OCI-LY3 (cell line): ENCODE data around the gene ARID5B.

Source experiments
- H2AFZ ChIP-seq: fragments of 200-600, 300-600 bp; shearing (Covaris generic); 2 replicates; pipeline ENCODE4 v1.6.0; 2014; ENCODE audit warnings: antibody characterized with exemption, low read depth, low read length
- H3K27ac ChIP-seq: fragments of 200-600, 300-600 bp; sonication (generic); 2 replicates; pipeline ENCODE4 v1.5.1; 2014; ENCODE audit warnings: mild to moderate bottlenecking, low read length, moderate library complexity, mixed read lengths
- H3K27me3 ChIP-seq: fragments of 200-600, 300-600 bp; sonication (generic); 2 replicates; pipeline ENCODE4 v1.6.1; 2014; ENCODE audit warnings: low read depth, low read length, mixed read lengths
- H3K36me3 ChIP-seq: fragments of 200-600, 300-600 bp; sonication (generic); replicated peaks from 2 replicates; pipeline ENCODE3; 2014; ENCODE audit warnings: low read depth, low read length, mixed read lengths
- H3K4me1 ChIP-seq: fragments of 300-600, 200-600 bp; sonication (generic); 2 replicates; pipeline ENCODE4 v1.6.1; 2014; ENCODE audit warnings: low read length, mixed read lengths
- H3K4me2 ChIP-seq: fragments of 200-600, 300-600 bp; sonication (generic); 2 replicates; pipeline ENCODE4 v1.6.1; 2014; ENCODE audit warnings: low read length, mixed read lengths
- H3K4me3 ChIP-seq: fragments of 300-600, 200-600 bp; sonication (generic); 2 replicates; pipeline ENCODE4 v1.5.1; 2014; ENCODE audit warnings: antibody characterized with exemption, mild to moderate bottlenecking, low read length, moderate library complexity
- H3K79me2 ChIP-seq: fragments of 300-600, 200-600 bp; shearing (Covaris generic); 2 replicates; pipeline ENCODE4 v1.6.1; 2014; ENCODE audit warnings: mild to moderate bottlenecking, low read length, mixed read lengths
- H3K9ac ChIP-seq: fragments of 300-600, 200-600 bp; shearing (Covaris generic); 2 replicates; pipeline ENCODE4 v1.6.0; 2014; ENCODE audit warnings: mild to moderate bottlenecking, low read length, moderate library complexity
- H3K9me3 ChIP-seq: fragments of 200-600, 300-600 bp; shearing (Covaris generic); 2 replicates; pipeline ENCODE4 v1.6.1; 2014; ENCODE audit warnings: low read length, mixed read lengths; ENCODE audit not compliant: insufficient read depth
- H4K20me1 ChIP-seq: fragments of 200-600, 300-600 bp; sonication (generic); 2 replicates; pipeline ENCODE4 v1.6.1; 2016; ENCODE audit warnings: low read length, mixed read lengths; ENCODE audit not compliant: insufficient read depth
- EZH2phosphoT487 ChIP-seq: fragments of 200-600 bp; shearing (Covaris generic); IDR thresholded peaks from 2 replicates; pipeline ENCODE4 v1.6.1; 2018; ENCODE audit warnings: antibody characterized with exemption, mixed run types, low read depth
- TF ChIP-seq, protein P1 (sequence below): fragments of 200-600, 300-600 bp; sonication (generic); IDR thresholded peaks from 2 replicates; pipeline ENCODE4 v1.5.1; 2014; ENCODE audit warnings: antibody characterized with exemption, low read length, low read depth

ARID5B gene

DNA sequence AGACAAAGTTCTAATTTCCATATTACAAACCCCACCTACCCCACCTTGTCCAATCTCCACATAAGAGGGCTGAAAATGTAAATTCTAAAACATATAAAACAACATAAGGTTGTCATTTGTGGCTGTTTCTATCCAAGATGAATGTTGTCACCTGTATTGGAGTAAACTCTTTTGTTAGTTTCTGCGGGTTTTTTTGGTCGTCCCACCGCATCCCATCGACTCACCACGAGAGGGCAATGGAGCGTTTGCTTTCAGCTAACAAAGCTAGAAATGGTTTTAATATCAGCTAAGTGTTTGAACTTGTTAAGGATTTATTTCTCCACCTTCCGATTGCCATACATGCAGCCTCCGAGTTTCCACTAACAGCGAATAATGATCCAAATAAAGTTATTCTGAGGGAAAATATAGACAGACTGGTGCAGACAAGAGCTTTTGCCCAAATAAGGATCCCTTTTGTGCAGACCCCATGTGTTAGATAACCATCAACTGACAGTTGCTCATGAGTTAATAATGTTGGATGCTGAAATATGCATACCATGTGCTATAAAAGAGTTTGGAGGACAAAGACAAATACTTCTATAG, 137.2 kb downstream of the ARID5B start:
- peak overlapping the region; percentile 69 for H3K4me2 ChIP-seq
- no peaks in the 10 kb centered on the region for H3K36me3 ChIP-seq
- H3K9ac ChIP-seq, result peak overlapping the region; percentile 21
- no peak overlapping the region for H2AFZ ChIP-seq
- TF ChIP-seq EZH2phosphoT487, result no peak
- TF ChIP-seq, protein P1, sequence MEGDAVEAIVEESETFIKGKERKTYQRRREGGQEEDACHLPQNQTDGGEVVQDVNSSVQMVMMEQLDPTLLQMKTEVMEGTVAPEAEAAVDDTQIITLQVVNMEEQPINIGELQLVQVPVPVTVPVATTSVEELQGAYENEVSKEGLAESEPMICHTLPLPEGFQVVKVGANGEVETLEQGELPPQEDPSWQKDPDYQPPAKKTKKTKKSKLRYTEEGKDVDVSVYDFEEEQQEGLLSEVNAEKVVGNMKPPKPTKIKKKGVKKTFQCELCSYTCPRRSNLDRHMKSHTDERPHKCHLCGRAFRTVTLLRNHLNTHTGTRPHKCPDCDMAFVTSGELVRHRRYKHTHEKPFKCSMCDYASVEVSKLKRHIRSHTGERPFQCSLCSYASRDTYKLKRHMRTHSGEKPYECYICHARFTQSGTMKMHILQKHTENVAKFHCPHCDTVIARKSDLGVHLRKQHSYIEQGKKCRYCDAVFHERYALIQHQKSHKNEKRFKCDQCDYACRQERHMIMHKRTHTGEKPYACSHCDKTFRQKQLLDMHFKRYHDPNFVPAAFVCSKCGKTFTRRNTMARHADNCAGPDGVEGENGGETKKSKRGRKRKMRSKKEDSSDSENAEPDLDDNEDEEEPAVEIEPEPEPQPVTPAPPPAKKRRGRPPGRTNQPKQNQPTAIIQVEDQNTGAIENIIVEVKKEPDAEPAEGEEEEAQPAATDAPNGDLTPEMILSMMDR, result peak; percentile 77
- peak overlapping the region; percentile 18 for H3K27ac ChIP-seq
- H3K27me3 ChIP-seq, result no peaks in the 10 kb centered on the region
- no peaks in the 10 kb centered on the region for H3K79me2 ChIP-seq
- no peaks in the 10 kb centered on the region for H4K20me1 ChIP-seq
- H3K4me1 ChIP-seq, result peaks cover 56% of the 10 kb centered on the region
- no peaks in the 10 kb centered on the region for H3K9me3 ChIP-seq
- H3K4me3 ChIP-seq, result peak overlapping the region; percentile 27; the same call in 1 of the 2 replicates

DNA sequence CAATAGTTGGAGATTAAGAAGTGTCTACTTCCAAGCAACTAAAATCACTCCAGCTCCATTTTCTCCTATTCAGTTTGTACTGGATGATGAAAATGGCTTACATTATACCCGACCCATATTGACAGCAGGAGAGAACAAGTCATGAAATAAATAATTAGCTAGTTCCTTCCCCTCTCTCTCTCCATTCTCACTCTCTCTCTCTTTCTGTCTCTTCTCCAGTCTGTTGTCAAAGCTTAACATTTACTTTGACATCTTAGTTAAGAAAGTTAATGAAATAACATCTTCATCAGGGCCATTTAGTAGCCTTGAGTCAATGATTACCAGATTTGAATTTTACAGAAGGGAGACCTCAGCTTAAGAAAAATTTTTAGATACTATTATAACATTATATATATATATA, 138.5 kb downstream of the ARID5B start:
- H3K79me2 ChIP-seq, result no peaks in the 10 kb centered on the region
- no peaks in the 10 kb centered on the region for H3K27me3 ChIP-seq
- no peak for TF ChIP-seq EZH2phosphoT487
- TF ChIP-seq, protein P1, result no peak
- H3K4me2 ChIP-seq, result peak overlapping the region; percentile 69
- H3K36me3 ChIP-seq, result no peaks in the 10 kb centered on the region
- H3K4me3 ChIP-seq, result no peak overlapping the region
- no peaks in the 10 kb centered on the region for H4K20me1 ChIP-seq
- peak overlapping the region; percentile 21; the same call in 1 of the 2 replicates for H3K9ac ChIP-seq
- no peaks in the 10 kb centered on the region for H3K9me3 ChIP-seq
- H3K4me1 ChIP-seq, result peaks cover 69% of the 10 kb centered on the region
- H2AFZ ChIP-seq, result no peak overlapping the region
- H3K27ac ChIP-seq, result peak overlapping the region; percentile 18

DNA sequence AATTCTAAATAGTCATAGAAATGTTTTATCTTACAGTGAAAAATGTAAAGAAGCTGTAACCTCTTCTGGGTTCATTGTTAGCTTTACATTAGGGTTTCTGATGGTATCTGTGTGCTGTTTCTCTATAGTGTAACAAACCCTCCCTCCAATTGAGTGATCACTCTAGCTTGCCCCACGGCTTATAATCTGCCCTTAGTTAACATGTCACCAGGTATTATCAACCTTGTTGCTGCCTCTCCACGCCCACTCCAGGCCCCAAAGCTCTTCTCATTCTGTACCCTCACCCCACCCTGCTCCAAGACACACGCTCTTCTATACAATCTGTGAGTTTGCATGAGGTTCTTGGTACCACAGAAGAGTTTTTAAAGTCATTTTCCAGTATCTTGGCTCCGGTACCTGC, 139.4 kb downstream of the ARID5B start:
- Histone ChIP-seq H3K27me3 (no peaks in the 10 kb centered on the region), H2AFZ (no peak overlapping the region; the same call in 1 of the 2 replicates), H4K20me1 (no peaks in the 10 kb centered on the region), H3K27ac (peak overlapping the region; percentile 48), H3K9me3 (no peaks in the 10 kb centered on the region), H3K9ac (peak overlapping the region; percentile 50), H3K4me3 (peak overlapping the region; percentile 43), H3K4me2 (peak overlapping the region; percentile 72), H3K4me1 (peaks cover 77% of the 10 kb centered on the region), H3K36me3 (no peaks in the 10 kb centered on the region), H3K79me2 (no peaks in the 10 kb centered on the region)
- no peak for TF ChIP-seq EZH2phosphoT487
- TF ChIP-seq, protein P1, result no peak

DNA sequence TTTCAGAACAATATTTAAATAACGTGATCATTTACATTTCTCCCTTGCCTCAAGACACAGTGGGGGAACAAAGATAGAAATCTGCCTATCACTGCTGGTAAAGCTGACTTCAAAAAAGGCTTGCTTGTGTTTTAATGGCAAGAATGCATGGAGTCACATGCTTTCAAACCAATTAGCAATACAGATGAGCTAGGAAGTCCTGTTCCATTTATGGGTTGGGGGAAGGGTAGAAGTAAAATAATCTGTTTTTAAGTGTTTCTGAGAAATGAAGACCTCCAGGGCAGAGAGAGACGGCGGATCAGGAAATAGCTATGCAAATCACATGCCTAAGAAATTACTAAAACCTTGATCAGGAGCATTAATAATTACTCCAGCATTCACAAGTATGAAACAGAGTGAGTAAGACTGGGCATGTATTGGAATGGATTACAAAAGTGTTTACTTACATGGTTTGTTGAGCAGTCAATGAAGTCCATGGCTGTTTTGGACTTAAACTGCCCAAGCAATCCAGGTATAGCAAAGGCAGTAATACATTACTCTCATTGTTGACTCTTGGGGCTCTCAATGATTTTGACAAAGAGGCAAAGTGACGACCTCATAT, 142.0 kb downstream of the ARID5B start:
- Histone ChIP-seq H3K79me2 (peaks cover 10% of the 10 kb centered on the region), H3K27me3 (no peaks in the 10 kb centered on the region), H3K4me3 (peak overlapping the region; percentile 20), H2AFZ (no peak overlapping the region), H3K4me2 (peak overlapping the region; percentile 92), H3K9me3 (no peaks in the 10 kb centered on the region), H3K27ac (peak overlapping the region; percentile 96), H3K4me1 (peaks cover 97% of the 10 kb centered on the region), H3K36me3 (no peaks in the 10 kb centered on the region), H4K20me1 (no peaks in the 10 kb centered on the region), H3K9ac (peak overlapping the region; percentile 53)
- TF ChIP-seq, protein P1, result no peak
- TF ChIP-seq EZH2phosphoT487, result no peak
